Stimulated activated CD8-positive, alpha-beta memory T cell treated with anti-CD3 and anti-CD28 coated beads, Interleukin-4, amount 100 ng/mL, for 1 hour (primary cell): ENCODE data around the gene OLFML1.

ENCODE experiments used
- DNase-seq, 2 donors: peaks; one replicate each; pipeline ENCODE4 v3.0.0-alpha.2; 2020; ENCODE audit warnings: low read depth in 2 of 2, low spot score in 1 of 2

The OLFML1 gene

GRCh38 chr11:7473717-7474116, 11.6 kb upstream of the OLFML1 start:
- DNase-seq, result no peak

- no peak for DNase-seq
Measured at GRCh38 chr11:7480113-7480512, 5.2 kb upstream of the OLFML1 start.

- DNase-seq, result no peak
Measured at GRCh38 chr11:7484131-7484530, 1.2 kb upstream of the OLFML1 start.

DNA sequence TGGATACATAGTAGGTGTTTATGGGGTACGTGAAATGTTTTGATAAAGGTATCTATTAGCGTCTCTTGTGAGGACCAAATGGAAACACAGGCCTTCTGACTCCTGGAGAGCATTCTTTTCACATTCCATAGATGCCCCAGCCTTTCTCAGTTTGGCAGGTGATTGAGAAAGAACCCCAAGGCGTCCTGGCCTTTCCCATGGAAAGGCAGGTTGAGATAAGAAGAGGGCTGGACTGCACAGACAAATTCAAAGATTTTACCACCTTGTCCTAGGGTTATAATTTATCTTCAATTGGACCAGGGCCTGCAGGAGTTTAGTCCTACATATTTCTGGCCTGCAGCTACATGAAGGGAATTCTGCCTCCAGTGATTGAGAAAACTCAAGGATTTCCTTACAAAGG, 661 bp upstream of the OLFML1 start:
- no peak for DNase-seq

- no peak for DNase-seq
Measured at GRCh38 chr11:7486098-7486780, 933 bp downstream of the OLFML1 start.

GRCh38 chr11:7486781-7487140, 1.5 kb downstream of the OLFML1 start:
- no peak for DNase-seq

- DNase-seq, result no peak
Measured at GRCh38 chr11:7487360-7487759, 2.1 kb downstream of the OLFML1 start.

DNA sequence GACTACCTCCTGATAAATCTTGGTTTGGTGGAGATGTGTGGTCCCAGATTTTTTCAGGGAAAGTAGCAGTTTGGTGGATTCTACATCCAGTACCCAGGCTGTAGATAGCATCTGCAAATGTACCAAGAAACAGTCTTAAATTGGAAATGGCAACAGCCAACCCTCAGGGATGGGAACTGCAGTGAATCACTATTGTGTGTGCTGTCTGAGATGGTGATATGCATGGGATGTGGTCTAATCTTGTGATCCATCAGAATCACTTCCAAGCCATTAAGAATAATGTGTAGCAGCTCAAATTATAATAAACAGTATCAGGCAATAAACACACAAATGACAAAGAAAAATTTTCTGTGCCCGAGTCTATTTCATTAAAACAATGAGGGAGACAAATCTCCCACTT, 3.4 kb downstream of the OLFML1 start:
- DNase-seq, result no peak

GRCh38 chr11:7489376-7489775, 4.1 kb downstream of the OLFML1 start:
- no peak for DNase-seq

- DNase-seq, result no peak
Measured at GRCh38 chr11:7490054-7490453, 4.7 kb downstream of the OLFML1 start.

DNA sequence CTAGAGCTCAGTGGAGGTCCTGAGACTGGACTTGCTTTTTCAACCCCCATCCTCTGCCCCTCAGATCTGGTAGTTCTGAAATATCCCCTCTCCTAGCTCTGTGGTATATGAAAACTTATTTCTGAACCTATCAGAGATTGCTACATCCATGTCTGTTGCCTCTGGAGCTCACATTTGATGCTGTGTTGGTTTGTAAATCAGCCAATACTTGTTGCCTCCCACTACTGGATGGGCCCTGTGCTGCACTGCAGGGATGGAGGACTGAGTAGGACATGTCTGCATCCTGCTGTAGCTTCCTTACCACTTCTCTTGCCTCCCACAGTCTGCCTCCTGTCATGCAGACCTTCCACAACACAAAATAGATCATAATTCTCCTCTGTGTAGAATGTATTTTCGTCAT, 5.2 kb downstream of the OLFML1 start:
- DNase-seq, result no peak

DNA sequence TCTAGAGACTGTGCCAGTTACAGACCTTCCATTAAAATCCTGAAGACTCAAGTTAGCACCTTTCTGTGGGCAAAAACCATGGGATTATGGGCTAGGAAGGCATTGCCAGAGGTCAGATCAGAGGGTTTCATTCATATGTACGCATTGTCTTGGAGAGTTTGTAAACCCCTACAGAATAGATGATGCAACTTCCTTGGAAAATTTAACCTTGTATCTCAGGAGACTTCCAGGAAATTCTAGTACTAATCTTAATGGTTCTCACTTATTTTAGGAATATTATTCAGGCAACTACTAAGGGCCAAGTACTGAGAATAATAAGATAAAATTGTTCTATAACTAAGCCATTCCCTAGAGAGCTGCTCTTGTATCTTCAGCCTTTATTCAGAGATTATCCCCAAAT, 6.9 kb downstream of the OLFML1 start:
- no peak for DNase-seq

GRCh38 chr11:7493670-7494069, 8.4 kb downstream of the OLFML1 start:
- DNase-seq, result no peak

GRCh38 chr11:7494086-7494745, 8.9 kb downstream of the OLFML1 start:
- no peak for DNase-seq

- DNase-seq, result no peak
Measured at GRCh38 chr11:7495882-7496551, 10.7 kb downstream of the OLFML1 start.

DNA sequence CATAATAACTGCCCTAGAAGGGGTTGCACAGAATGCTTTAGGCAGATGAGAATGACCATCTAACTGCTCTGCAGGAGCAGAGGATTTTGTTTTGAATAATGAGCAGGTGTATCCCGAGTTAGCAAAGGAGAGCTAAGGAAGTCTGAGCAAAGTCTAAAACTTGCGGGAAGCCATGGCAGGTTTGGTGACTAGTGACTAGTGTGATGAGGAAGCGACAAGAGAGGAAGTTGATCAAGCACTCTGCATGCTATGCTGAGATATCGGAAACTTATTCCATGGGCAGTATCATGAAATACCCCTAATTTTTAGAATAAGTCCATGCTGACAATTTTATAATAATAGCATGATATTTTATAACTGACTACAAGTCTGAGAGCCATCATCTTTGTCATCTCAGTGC, 12.9 kb downstream of the OLFML1 start:
- DNase-seq, result no peak

DNA sequence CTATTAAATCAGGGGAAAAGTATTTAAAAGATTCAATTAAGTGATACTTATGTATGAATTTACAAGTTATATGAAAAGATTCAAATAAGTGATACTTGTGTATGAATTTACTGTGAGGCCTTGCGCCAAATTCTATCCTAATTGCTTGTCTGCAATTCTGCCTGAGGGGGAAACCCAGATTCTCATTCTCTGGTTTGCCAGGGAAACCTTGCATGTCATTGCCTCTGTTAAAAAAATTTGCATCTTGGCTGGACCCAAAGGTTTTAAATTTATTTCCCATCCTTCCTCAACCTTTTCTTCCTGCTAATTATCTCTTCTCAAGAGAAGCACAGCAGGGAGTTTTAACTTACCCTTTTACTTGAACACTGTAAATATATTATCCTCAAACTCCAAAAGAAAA, 13.8 kb downstream of the OLFML1 start:
- DNase-seq, result no peak

- DNase-seq, result no peak
Measured at GRCh38 chr11:7500251-7500650, 14.9 kb downstream of the OLFML1 start.

DNA sequence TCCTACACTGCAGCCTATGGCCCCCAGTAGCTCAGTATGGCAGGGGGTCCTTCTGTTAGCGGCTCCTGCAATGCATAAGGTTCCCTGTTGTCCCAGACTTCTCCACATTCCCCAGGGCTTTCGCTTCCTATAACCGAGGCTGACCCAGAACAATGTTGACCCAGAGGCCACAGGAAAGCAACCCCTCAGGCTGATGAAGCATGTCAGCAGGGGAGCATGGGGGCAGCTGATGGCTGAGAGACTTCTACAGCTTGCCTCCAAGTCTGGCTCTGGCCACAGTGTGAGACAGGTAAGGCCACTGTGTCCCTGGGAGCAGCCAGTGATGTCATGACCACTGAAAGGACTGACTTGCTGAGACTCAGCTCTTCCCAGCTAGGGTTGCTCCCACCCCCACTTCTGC, 15.9 kb downstream of the OLFML1 start:
- DNase-seq, result no peak

- no peak for DNase-seq
Measured at GRCh38 chr11:7501894-7502293, 16.6 kb downstream of the OLFML1 start.

- no peak for DNase-seq
Measured at GRCh38 chr11:7506243-7506642, 20.9 kb downstream of the OLFML1 start.

- DNase-seq, result no peak
Measured at GRCh38 chr11:7508087-7508486, 22.8 kb downstream of the OLFML1 start.

GRCh38 chr11:7509966-7510365, 24.7 kb downstream of the OLFML1 start:
- no peak for DNase-seq
